Liver (tissue), 3 donors: ENCODE data around the gene KRTAP3-3.

ENCODE experiments used
- YY1 ChIP-seq: IDR thresholded peaks from 2 replicates; pipeline ENCODE4 v1.6.1; 2016; ENCODE audit warnings: antibody characterized with exemption, mild to moderate bottlenecking
- TF ChIP-seq, protein P1 (sequence below): IDR thresholded peaks from 2 replicates; pipeline ENCODE4 v1.6.1; 2016; ENCODE audit warnings: antibody characterized with exemption, mild to moderate bottlenecking
- TF ChIP-seq, protein P2 (sequence below): fragments of 150-350 bp; IDR thresholded peaks from 2 replicates; pipeline ENCODE4 v1.5.1; 2017; ENCODE audit warnings: improper control_type of control experiment, low read depth, low read length; ENCODE audit not compliant: missing input control
- TF ChIP-seq, protein P3 (sequence below): IDR thresholded peaks from 2 replicates; pipeline ENCODE4 v1.6.1; 2016; ENCODE audit warnings: antibody characterized with exemption
- donor health status: healthy.
- donor health status: healthy.

- TF ChIP-seq, protein P1, sequence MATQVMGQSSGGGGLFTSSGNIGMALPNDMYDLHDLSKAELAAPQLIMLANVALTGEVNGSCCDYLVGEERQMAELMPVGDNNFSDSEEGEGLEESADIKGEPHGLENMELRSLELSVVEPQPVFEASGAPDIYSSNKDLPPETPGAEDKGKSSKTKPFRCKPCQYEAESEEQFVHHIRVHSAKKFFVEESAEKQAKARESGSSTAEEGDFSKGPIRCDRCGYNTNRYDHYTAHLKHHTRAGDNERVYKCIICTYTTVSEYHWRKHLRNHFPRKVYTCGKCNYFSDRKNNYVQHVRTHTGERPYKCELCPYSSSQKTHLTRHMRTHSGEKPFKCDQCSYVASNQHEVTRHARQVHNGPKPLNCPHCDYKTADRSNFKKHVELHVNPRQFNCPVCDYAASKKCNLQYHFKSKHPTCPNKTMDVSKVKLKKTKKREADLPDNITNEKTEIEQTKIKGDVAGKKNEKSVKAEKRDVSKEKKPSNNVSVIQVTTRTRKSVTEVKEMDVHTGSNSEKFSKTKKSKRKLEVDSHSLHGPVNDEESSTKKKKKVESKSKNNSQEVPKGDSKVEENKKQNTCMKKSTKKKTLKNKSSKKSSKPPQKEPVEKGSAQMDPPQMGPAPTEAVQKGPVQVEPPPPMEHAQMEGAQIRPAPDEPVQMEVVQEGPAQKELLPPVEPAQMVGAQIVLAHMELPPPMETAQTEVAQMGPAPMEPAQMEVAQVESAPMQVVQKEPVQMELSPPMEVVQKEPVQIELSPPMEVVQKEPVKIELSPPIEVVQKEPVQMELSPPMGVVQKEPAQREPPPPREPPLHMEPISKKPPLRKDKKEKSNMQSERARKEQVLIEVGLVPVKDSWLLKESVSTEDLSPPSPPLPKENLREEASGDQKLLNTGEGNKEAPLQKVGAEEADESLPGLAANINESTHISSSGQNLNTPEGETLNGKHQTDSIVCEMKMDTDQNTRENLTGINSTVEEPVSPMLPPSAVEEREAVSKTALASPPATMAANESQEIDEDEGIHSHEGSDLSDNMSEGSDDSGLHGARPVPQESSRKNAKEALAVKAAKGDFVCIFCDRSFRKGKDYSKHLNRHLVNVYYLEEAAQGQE, result no peak
- TF ChIP-seq, protein P2, sequence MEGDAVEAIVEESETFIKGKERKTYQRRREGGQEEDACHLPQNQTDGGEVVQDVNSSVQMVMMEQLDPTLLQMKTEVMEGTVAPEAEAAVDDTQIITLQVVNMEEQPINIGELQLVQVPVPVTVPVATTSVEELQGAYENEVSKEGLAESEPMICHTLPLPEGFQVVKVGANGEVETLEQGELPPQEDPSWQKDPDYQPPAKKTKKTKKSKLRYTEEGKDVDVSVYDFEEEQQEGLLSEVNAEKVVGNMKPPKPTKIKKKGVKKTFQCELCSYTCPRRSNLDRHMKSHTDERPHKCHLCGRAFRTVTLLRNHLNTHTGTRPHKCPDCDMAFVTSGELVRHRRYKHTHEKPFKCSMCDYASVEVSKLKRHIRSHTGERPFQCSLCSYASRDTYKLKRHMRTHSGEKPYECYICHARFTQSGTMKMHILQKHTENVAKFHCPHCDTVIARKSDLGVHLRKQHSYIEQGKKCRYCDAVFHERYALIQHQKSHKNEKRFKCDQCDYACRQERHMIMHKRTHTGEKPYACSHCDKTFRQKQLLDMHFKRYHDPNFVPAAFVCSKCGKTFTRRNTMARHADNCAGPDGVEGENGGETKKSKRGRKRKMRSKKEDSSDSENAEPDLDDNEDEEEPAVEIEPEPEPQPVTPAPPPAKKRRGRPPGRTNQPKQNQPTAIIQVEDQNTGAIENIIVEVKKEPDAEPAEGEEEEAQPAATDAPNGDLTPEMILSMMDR, result no peak
- TF ChIP-seq YY1, result no peak
- TF ChIP-seq, protein P3, sequence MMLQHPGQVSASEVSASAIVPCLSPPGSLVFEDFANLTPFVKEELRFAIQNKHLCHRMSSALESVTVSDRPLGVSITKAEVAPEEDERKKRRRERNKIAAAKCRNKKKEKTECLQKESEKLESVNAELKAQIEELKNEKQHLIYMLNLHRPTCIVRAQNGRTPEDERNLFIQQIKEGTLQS, result no peak
Observed at GRCh38 chr17:40956401-40957254, 37.3 kb downstream of the KRTAP3-3 start.
